ENCODE measurements around the gene E2F2.
A peak's percentile ranks its signal among the peaks of the same experiment; 100 is the strongest.

E2F2 gene

GRCh38 chr1:23557471-23558124, 26.6 kb upstream of the E2F2 start:
- peak overlapping the region; percentile 87 for H3K4me3 ChIP-seq (ENCODE audit: low read depth, low read length)
- DNase-seq (ENCODE audit: low read depth, low spot score) = no peak
- TF ChIP-seq CTCF (IDR thresholded peaks at IDR 0.05; ENCODE audit: insufficient read depth, low read length, missing control alignments) = no peak
- POLR2A ChIA-PET = interaction anchor here (0.6 to 5.5 kb wide), 7 partner anchors 13 to 330 kb away, joined by 3 to 67 read pairs (median 4); no protein-coding TSS in a partner anchor
- CTCF ChIA-PET = interaction anchor here (0.8 to 40.3 kb wide), 5 partner anchors 9 to 79 kb away, joined by 3 to 1485 read pairs (median 5); no protein-coding TSS in a partner anchor

GRCh38 chr1:23556635-23557470, 25.8 kb upstream of the E2F2 start:
- CTCF ChIA-PET = interaction anchor here (1.2 to 40.3 kb wide), 6 partner anchors 11 to 109 kb away, joined by 5 to 1485 read pairs (median 18); no protein-coding TSS in a partner anchor
- peak; percentile 54 for DNase-seq (ENCODE audit: low read depth, low spot score)

GRCh38 chr1:23555986-23556634, 25.1 kb upstream of the E2F2 start:
- peak overlapping the region; percentile 87 for H3K4me3 ChIP-seq (ENCODE audit: low read depth, low read length)
- ChIA-PET POLR2A (interaction anchor here (0.6 to 5.5 kb wide), 8 partner anchors 8 to 136 kb away, joined by 3 to 53 read pairs (median 5); partner anchors contain the start of gene RPL11), CTCF (interaction anchor here (1.2 to 40.3 kb wide), 8 partner anchors 11 to 110 kb away, joined by 4 to 1485 read pairs (median 12); no protein-coding TSS in a partner anchor)
- TF ChIP-seq CTCF (IDR thresholded peaks at IDR 0.05; ENCODE audit: insufficient read depth, low read length, missing control alignments) = no peak
- DNase-seq (ENCODE audit: low read depth, low spot score) = no peak

More at GRCh38 chr1:23556635-23557470, 25.8 kb upstream of the E2F2 start:
- TF ChIP-seq CTCF (IDR thresholded peaks at IDR 0.05; ENCODE audit: insufficient read depth, low read length, missing control alignments) = no peak
- peak overlapping the region; percentile 87 for H3K4me3 ChIP-seq (ENCODE audit: low read depth, low read length)
- POLR2A ChIA-PET = interaction anchor here (0.6 to 5.5 kb wide), 7 partner anchors 8 to 80 kb away, joined by 3 to 67 read pairs (median 14); no protein-coding TSS in a partner anchor

- no peak for DNase-seq (ENCODE audit: low read depth, low spot score)
- CTCF ChIA-PET = interaction anchor here (1.1 to 40.3 kb wide), 11 partner anchors 9 to 137 kb away, joined by 4 to 1485 read pairs (median 6); no protein-coding TSS in a partner anchor
- POLR2A ChIA-PET = interaction anchor here (0.6 to 5.5 kb wide), 8 partner anchors 10 to 136 kb away, joined by 3 to 53 read pairs (median 6); partner anchors contain the start of gene RPL11
- H3K4me3 ChIP-seq (ENCODE audit: low read depth, low read length) = peak overlapping the region; percentile 87
- TF ChIP-seq CTCF (IDR thresholded peaks at IDR 0.05; ENCODE audit: insufficient read depth, low read length, missing control alignments) = no peak
These were observed 24.4 kb upstream of the E2F2 start for GRCh38 chr1:23555270-23555985.

GRCh38 chr1:23554481-23555269, 23.6 kb upstream of the E2F2 start:
- TF ChIP-seq CTCF (IDR thresholded peaks at IDR 0.05; ENCODE audit: insufficient read depth, low read length, missing control alignments) = peak; percentile 46
- no peak for DNase-seq (ENCODE audit: low read depth, low spot score)
- POLR2A ChIA-PET = interaction anchor here (0.7 to 5.5 kb wide), 8 partner anchors 9 to 90 kb away, joined by 3 to 53 read pairs (median 6); no protein-coding TSS in a partner anchor
- peak overlapping the region; percentile 57 for H3K4me3 ChIP-seq (ENCODE audit: low read depth, low read length)
- CTCF ChIA-PET = interaction anchor here (1.1 to 40.3 kb wide), 10 partner anchors 9 to 138 kb away, joined by 4 to 1485 read pairs (median 8); no protein-coding TSS in a partner anchor
